ENCODE data around the gene SPPL3. TPM values are rescaled to one million over a fixed set of nuclear protein-coding genes. Genes with fewer than 3 reads are reported as not detected.

The SPPL3 gene
- total RNA-seq, 2 donors from 2014 or later = 13.5 to 16.5 TPM

GRCh38 chr12:120739821-120740613 is 164.1 kb downstream of the SPPL3 start:
- H3K27ac ChIP-seq = no peak overlapping the region
- peaks cover 0 to 2% of the 10 kb centered on the region in 2 donors for H3K36me3 ChIP-seq (replicated peaks in 1 of 2; ENCODE audit: insufficient read depth in 1 of 2, low read depth in 2 of 2)
- DNase-seq (no peak), ATAC-seq (no peak)
- intact Hi-C loops (cut with DNase I) = no loop called here
- TF ChIP-seq, protein P1, sequence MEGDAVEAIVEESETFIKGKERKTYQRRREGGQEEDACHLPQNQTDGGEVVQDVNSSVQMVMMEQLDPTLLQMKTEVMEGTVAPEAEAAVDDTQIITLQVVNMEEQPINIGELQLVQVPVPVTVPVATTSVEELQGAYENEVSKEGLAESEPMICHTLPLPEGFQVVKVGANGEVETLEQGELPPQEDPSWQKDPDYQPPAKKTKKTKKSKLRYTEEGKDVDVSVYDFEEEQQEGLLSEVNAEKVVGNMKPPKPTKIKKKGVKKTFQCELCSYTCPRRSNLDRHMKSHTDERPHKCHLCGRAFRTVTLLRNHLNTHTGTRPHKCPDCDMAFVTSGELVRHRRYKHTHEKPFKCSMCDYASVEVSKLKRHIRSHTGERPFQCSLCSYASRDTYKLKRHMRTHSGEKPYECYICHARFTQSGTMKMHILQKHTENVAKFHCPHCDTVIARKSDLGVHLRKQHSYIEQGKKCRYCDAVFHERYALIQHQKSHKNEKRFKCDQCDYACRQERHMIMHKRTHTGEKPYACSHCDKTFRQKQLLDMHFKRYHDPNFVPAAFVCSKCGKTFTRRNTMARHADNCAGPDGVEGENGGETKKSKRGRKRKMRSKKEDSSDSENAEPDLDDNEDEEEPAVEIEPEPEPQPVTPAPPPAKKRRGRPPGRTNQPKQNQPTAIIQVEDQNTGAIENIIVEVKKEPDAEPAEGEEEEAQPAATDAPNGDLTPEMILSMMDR (IDR thresholded peaks at IDR 0.05) = no peak
- no peak for TF ChIP-seq POLR2A (IDR thresholded peaks at IDR 0.05)
- no peaks in the 10 kb centered on the region for H3K27me3 ChIP-seq
- no peak overlapping the region for H3K4me3 ChIP-seq
- WGBS, 2 donors = 83 to 86% methylated on average over 9 to 16 of the region's 16 CpGs
- peaks cover 10% of the 10 kb centered on the region for H3K4me1 ChIP-seq
- H3K9me3 ChIP-seq = no peaks in the 10 kb centered on the region

DNA sequence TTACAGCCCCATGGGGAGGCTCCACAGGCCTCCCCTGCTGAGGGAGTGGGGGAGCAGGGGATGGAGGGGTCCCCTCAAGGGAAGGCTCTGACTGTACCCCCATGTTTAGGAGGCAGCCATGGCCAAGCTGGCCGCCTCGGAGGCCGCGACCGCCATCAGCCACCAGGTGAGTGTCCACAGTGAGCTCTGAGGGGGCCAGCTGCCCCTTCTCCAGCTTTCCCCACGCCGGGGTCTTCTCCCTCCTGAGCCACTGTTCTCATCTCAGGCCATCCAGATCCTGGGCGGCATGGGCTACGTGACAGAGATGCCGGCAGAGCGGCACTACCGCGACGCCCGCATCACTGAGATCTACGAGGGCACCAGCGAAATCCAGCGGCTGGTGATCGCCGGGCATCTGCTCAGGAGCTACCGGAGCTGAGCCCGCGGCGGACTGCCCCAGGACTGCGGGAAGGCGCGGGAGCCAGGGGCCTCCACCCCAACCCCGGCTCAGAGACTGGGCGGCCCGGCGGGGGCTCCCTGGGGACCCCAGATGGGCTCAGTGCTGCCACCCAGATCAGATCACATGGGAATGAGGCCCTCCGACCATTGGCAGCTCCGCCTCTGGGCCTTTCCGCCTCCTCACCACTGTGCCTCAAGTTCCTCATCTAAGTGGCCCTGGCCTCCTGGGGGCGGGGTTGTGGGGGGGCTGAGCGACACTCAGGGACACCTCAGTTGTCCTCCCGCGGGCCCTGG is 165.0 kb downstream of the SPPL3 start:
- Histone ChIP-seq H3K4me1 (peaks cover 10% of the 10 kb centered on the region), H3K27ac (no peak overlapping the region), H3K4me3 (no peak overlapping the region), H3K9me3 (no peaks in the 10 kb centered on the region), H3K36me3 (replicated peaks in 1 of 2; ENCODE audit: insufficient read depth in 1 of 2, low read depth in 2 of 2) (peaks cover 0 to 2% of the 10 kb centered on the region in 2 donors), H3K27me3 (no peaks in the 10 kb centered on the region)
- ATAC-seq (no peak), DNase-seq (no peak)
- 94% methylated on average over 32 of the region's 38 CpGs; no CpG with 5 or more reads in 1 of the 2 donors for whole genome bisulfite sequencing, 2 donors
- no peak for TF ChIP-seq POLR2A (IDR thresholded peaks at IDR 0.05)
- TF ChIP-seq, protein P1 (IDR thresholded peaks at IDR 0.05) = no peak
- intact Hi-C loops (cut with DNase I) = no loop called here

DNA sequence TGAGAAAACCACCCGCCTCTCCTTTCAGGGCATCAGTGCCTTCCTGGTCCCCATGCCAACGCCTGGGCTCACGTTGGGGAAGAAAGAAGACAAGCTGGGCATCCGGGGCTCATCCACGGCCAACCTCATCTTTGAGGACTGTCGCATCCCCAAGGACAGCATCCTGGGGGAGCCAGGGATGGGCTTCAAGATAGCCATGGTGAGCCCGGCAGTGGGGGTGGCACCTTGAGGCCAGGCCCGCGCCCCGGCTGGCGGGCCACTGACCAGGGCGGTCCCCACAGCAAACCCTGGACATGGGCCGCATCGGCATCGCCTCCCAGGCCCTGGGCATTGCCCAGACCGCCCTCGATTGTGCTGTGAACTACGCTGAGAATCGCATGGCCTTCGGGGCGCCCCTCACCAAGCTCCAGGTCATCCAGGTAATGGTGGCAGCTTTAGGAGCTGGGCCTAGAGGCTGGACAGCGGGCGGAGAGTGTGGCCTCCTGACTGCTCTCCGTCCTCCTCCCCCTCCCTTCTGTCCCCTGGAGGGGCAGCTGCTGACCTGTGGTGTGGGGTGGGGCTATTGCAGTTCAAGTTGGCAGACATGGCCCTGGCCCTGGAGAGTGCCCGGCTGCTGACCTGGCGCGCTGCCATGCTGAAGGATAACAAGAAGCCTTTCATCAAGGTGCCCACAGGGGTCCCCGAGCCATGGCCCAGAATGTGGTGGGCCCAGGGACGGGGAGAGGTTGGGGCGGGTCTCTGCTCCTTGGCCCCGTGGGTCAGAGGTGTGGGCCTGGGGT is 165.7 kb downstream of the SPPL3 start:
- Histone ChIP-seq H3K9me3 (no peaks in the 10 kb centered on the region), H3K27ac (no peak overlapping the region), H3K36me3 (replicated peaks in 1 of 2; ENCODE audit: insufficient read depth in 1 of 2, low read depth in 2 of 2) (peaks cover 0 to 2% of the 10 kb centered on the region in 2 donors), H3K27me3 (no peaks in the 10 kb centered on the region), H3K4me3 (no peak overlapping the region), H3K4me1 (peaks cover 10% of the 10 kb centered on the region)
- WGBS, 2 donors = 84 to 96% methylated on average over 10 to 22 of the region's 31 CpGs
- no peak for ATAC-seq
- peak in 2 of 4 donors; percentile 40 to 41 for DNase-seq
- TF ChIP-seq, protein P1 (IDR thresholded peaks at IDR 0.05) = no peak
- TF ChIP-seq POLR2A (IDR thresholded peaks at IDR 0.05) = no peak
- intact Hi-C loops (cut with DNase I) = no loop called here

DNA sequence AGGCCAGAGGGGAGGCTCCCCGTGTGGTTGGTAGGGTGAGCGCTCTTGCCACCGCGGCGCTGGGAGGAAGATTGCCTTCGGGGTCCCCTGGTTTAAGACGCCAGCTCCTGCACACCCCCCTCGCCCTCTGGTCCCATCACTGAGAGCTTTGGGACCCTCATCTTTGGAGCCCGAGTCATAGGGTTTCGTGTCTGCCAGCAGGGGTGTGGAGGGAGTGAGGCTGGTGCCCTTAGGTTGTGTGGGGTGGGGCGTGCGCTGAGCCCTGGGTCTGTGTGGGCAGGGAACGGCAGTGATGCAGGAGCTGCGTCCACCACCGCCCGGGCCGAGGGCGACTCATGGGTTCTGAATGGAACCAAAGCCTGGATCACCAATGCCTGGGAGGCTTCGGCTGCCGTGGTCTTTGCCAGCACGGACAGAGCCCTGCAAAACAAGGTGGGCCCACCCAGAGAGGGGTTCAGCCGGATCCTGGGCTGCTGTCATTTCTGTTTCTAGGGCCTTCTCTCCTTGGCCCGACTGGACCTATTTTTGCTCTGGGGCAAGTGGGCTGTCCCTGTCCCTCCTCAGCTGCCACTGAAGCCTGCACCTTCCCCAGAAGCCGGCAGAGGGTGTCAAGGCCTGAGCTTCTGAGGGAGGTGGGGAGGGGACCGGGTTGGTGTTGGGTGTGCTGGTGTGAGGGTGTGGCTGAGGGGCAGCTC is 166.5 kb downstream of the SPPL3 start:
- no peak for TF ChIP-seq POLR2A (IDR thresholded peaks at IDR 0.05)
- TF ChIP-seq, protein P1 (IDR thresholded peaks at IDR 0.05) = no peak
- H3K9me3 ChIP-seq = no peaks in the 10 kb centered on the region
- intact Hi-C loops (cut with DNase I) = no loop called here
- H3K27me3 ChIP-seq = no peaks in the 10 kb centered on the region
- WGBS, 2 donors = 89 to 90% methylated on average over 3 to 22 of the region's 25 CpGs
- H3K36me3 ChIP-seq (replicated peaks in 1 of 2; ENCODE audit: insufficient read depth in 1 of 2, low read depth in 2 of 2) = peaks cover 0 to 2% of the 10 kb centered on the region in 2 donors
- H3K4me1 ChIP-seq = peaks cover 10% of the 10 kb centered on the region
- ATAC-seq = no peak
- DNase-seq = no peak
- H3K4me3 ChIP-seq = no peak overlapping the region
- no peak overlapping the region for H3K27ac ChIP-seq
